ENCODE measurements around the gene TGFBI. TPM values are rescaled to one million over a fixed set of nuclear protein-coding genes. Genes with fewer than 3 reads are reported as not detected.

Gene TGFBI
- total RNA-seq, 2 donors from 2014 or later: 21.0 to 50.3 TPM

DNA sequence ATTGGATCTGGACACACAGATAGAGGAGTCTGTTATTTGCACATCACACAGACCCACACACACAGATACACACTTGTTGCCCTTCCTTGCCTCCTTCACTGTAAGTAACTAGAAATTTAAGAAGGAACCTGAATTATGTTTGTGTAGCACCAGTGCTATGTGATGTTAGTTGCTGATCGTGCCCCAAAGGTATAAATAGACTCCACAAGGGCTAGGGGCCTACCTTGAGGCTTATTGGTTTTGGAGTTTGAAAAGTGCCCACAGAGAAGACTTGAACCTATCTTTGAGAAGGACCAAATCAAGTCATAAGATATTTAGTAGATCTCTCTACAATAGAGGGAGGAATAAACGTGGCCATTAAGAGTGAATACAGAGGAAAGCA lies 8.8 kb upstream of the TGFBI start:
- intact Hi-C loops (cut with DNase I, micrococcal nuclease): no loop called here
- DNase-seq (no peak), ATAC-seq (no peak)

DNA sequence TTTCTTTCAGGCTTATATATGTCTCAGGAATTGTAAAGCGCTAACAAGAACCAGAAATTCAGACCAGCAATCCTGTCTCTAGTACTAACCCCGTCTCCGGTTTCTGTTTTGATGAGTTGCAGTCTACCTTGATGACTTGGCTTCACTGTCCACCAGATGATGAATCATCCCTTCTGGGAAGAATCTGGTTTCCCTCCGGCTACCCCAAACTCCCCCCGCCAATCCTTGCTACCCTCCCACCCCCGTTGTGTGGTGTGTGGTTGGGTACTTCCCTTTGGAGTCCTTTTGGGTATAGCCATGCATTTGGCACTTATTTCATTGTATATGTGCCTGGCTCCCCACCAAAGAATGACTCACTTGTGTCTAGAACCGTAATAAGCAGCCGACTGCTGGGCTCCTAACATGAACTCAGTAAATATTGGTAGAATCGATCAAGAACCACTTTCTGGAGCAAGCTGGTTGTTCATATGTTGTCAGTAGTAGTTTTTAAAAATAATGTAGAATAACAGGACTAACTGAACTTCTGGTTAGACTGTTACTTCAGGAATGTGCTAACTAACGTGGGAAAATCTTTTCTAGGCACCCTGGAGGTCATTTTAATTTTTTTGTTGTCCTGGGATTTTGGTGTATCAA lies 8.3 kb upstream of the TGFBI start:
- DNase-seq (no peak), ATAC-seq (no peak)
- intact Hi-C loops (cut with DNase I, micrococcal nuclease): no loop called here

DNA sequence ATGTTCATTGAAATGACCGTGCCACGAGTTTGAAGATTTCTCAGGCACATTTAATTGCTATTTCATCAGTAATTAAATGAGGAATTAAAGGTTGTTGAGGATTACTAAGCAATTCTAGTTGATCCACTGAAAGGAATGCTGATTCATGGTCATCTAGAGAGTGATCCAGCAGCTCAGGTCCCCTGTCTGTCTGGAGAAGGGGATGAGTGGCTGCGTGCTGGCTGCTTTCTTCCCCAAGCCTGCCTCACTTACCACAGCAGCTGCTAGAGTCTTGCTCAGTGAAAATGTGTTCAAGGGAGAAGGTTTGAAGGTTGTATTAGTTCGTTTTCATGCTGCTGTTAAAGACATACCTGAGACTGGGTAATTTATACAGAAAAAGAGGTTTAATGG lies 7.8 kb upstream of the TGFBI start:
- ATAC-seq (no peak), DNase-seq (no peak)
- intact Hi-C loops (cut with DNase I, micrococcal nuclease): no loop called here

DNA sequence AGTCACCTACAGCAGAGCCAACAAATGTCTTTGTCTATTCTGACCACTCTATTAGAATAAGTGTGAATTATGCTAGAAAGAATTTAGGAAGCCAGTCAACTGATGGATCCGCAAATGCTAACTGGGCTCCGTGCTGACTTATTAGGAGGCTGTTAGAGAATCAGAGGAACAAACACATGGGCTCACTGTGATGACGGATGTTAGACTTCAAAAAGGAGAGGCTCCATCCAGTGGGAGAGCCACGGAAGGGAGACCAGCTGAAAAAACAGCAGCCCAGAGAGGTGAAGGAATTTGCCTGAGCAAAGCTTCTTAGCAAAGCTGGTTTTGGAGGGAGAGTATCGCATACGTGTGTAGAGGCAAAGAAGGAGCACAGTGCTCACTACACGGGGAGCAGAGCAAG lies 5.8 kb upstream of the TGFBI start:
- intact Hi-C loops (cut with DNase I, micrococcal nuclease): no loop called here
- DNase-seq (no peak), ATAC-seq (no peak)

DNA sequence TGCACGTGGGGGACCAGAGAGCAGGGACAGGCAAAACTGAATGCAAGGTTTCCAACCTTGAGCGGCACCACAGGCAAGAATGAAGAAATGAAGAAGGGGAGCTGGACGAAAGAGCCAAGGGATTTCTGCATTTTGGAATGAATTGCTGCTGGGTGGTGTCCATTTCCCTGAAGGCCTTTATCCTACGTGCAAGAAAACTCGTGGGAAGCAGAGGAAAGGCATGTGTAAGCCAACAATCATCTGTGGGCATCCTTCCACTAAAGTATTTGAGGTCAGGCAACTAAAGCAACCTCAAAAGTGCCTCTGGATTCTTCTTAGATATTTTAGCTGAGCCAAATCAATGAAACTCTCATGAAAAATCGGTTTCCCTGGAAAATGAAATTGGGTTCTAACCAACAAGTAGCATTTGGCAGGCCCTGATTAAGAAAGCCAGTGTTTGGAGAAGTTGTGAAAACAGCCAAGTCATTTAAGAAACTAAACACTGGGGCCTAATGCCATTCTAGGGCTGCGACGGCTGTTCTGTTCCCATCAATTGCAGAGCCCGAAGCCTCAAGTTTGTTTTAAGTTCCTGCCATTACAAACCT lies 4.7 kb upstream of the TGFBI start:
- DNase-seq (no peak), ATAC-seq (no peak)
- intact Hi-C loops (cut with DNase I, micrococcal nuclease): no loop called here

DNA sequence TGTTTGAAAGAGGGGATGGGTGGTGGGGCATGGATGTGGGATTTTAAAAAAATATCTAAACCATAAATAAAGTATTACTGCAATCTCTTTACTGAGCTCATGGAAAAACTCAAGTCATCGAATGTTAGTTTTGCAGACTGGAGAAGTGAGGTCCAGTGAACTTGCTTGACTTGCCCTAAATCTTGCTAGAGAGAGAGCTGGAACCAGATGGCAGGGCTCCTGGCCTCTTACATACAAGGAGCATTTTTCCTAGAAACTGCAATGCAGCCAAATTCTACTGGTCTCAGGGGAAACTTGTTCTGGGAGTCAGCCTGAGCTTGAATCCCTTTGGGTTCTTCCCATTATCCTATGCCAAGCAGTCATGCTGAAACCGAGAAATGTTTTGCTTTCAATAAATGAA lies 2.9 kb upstream of the TGFBI start:
- DNase-seq: no peak
- ATAC-seq: no peak
- intact Hi-C loops (cut with DNase I, micrococcal nuclease): no loop called here

DNA sequence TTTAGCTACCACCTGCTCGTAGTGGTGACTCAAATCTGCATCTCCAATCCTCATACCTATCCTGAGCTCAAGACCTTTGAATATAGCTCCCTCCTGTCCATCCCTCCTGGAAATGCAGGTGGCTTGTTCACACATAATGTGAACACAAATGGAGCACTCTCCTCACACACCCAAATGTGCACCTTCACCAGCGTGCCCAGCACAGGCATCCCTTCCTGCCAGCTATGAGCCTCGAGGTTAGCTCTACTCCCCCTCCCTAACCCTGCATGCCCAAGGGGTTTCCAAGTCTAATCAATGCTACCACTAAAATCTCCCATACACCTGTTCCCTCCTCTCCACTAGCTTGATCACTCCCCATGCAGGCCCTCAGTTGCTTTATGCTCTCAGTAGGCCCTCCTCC lies 2.2 kb upstream of the TGFBI start:
- intact Hi-C loops (cut with DNase I, micrococcal nuclease): no loop called here
- no peak for DNase-seq
- no peak for ATAC-seq

DNA sequence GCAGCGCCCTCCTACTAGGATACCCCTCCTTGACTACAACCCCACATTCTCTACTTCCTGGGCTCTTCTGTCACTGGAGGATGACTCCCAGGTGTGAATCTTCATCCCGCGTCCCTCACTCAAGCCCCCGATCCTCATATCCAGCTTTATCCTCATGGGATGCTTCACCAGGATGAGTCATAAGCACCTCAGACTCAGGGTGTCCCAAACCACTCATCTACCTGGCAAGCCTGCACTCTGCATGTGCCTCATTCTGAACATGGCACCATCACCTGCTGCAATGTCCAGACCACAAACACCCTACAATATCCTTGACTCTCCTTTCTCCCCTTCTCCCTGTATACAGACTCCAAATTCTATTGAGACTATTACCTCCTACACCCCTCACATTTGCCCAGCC lies 1.5 kb upstream of the TGFBI start:
- no peak for ATAC-seq
- intact Hi-C loops (cut with DNase I, micrococcal nuclease): no loop called here
- DNase-seq: no peak

DNA sequence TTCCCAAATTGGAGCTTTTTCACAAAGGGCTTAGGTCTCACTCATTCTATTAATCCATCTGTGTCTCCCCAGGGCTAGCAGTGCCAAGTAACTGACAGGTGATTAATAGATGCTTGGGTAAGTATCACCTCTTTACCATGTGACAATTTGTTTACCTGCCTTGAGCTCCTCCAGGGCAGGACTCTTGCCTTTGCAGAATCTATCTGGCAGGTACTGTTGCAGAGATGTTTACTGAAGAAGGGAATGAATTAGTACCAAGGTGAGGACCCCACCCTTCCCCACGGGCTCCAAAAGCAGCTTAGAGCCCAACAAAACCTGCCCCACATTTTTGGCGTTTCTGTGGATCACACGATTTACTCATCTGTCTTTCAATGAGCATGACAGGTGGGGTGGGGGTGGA lies 698 bp upstream of the TGFBI start:
- no peak for DNase-seq
- intact Hi-C loops (cut with DNase I, micrococcal nuclease): no loop called here
- ATAC-seq: no peak

DNA sequence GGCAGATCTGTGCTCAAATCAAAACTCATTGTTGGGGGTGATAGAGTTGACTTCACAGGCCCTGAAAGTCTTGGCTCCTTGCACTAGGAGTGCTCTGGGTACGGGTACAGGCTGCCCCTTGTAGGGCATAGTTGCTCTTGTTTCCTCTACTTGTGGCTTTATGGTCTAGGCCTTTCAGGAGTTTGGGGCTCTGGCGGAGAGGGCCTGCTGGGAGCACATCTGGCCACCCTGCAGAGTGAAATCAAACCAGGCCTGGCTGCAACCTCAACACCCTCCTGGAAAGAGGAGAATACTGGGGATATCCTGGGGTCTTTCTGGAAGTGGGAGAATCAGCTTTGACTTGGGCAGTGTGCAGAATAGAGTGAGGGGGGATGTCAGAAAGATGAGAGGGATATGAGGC lies 1.5 kb downstream of the TGFBI start:
- intact Hi-C loops (cut with DNase I, micrococcal nuclease): no loop called here
- no peak for DNase-seq
- no peak for ATAC-seq

DNA sequence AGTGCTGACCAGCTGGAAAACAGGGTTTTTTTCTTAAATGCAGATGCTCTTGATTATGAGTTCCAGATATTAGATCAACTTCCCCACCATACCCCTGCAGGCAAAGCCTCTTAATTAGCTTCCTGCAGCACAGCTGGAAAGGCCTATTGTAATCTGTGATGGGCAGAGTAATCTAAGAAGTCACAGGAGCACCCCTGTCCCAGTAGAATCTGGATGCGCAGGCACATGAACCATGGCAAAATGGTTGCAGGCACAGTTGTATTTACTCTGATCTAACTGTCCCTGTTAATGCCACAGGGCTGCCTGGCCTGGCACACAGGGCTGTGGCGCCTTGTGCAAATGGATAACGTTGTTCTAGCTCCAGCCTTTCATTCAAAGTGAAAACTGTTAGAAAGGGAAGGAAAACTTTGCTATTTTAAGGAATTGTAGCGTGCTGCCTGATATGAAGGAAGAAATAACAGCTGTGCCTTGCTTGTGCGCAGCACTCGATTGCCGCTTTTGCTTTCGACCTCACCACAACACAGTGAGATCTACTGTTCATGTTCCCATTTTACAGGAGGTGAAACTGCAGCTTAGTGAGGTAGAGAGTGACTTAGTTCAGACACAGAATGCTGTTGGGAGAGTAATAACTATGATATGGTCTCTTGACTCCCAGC lies 2.3 kb downstream of the TGFBI start:
- intact Hi-C loops (cut with DNase I, micrococcal nuclease): no loop called here
- DNase-seq: no peak
- no peak for ATAC-seq

DNA sequence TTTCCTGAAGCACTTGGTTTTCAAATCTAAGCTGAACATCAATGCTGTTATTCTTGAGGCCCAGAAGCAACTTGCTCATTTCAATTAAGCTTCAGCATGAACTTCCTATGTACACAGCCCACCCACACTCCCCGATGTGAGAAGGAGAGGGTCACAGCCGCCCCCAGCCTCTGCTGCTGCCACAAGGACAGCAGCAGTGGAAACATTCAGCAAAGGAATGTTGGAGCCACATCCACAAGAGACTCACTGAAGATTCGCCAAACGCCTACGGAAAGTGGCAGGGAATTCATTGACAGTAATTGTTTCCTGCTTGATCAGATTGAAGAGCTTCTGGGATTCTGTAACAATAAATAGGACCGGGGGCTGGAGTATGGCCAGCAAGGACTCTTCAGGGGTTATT lies 2.9 kb downstream of the TGFBI start:
- intact Hi-C loops (cut with DNase I, micrococcal nuclease): no loop called here
- ATAC-seq: no peak
- no peak for DNase-seq

DNA sequence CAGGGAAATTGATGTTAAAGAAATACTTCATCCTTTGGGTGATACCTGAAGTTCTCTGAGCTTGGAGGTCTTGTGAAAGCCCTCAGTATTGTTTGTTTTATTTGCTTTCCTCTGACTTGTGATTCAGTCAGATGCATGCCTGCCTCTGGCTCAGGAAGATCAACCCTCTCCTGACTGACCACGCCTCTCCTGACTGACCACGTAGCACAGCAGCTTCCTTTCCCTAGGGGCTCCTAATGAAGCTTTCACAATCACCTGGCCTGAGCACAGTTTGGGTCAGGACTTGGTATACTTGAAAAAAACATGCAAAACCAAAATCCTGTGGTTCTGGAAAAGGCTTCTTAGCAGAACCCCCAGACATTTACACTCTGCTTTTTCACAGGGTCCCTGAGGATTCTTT lies 3.8 kb downstream of the TGFBI start:
- intact Hi-C loops (cut with DNase I, micrococcal nuclease): no loop called here
- DNase-seq (no peak), ATAC-seq (no peak)

DNA sequence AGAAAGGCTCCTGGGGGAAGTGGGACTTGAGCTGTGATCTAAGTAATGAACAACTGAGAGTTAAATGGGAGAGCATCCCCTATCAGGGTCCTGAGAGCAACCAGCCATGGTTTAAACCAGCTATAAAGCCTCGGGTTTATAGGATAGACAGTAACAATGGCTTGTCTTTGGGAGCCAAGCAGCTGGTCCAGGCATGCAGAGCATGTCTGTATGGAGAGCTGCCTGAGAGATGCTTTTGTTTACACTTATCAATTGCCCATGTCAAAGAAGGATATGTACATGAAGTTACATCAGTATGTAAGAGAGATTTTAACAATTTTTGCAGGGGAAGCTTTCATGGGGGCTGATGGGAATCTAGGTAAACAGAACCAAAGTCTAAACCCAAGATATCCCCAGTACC lies 4.4 kb downstream of the TGFBI start:
- DNase-seq (no peak), ATAC-seq (no peak)
- intact Hi-C loops (cut with DNase I, micrococcal nuclease): no loop called here

DNA sequence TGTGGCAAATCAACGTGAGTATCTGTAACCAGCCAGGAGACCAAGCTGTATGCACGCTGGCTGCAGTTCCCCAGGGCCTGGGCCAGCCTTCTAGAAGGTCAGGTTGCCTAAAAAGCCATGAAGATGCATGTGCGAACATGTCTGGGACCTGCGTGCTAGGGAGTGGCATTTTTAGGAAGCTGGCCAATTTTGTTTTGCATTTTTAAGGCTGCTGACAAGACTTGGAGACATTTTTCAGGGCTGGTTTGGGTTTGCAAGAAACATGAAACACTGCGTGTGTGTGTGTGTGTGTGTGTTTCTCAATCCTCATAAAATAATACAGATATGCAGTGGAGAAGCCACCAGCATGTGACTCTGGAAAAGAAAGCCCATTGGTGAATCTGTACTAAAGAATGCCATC lies 5.1 kb downstream of the TGFBI start:
- intact Hi-C loops (cut with DNase I, micrococcal nuclease): no loop called here
- ATAC-seq: no peak
- DNase-seq: no peak

DNA sequence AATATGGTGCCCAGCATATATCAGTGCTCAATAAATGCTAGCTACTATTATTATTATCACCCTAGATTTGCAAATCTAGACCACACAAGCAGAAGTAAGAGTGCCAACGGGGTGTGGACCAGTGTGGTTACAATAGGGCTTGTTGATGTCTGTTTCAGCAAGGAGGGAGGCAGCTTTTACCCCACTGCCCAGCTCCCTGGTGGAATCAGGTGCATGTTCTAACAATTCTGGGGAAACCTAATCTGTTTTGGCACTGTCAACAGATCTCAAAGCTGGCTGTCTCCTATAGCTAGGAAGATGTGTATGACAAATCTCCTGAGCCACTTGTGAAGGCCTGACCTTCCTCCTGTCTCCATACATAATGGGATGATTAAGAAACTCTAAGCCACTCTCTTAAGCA lies 5.7 kb downstream of the TGFBI start:
- ATAC-seq (no peak), DNase-seq (no peak)
- intact Hi-C loops (cut with DNase I, micrococcal nuclease): no loop called here

DNA sequence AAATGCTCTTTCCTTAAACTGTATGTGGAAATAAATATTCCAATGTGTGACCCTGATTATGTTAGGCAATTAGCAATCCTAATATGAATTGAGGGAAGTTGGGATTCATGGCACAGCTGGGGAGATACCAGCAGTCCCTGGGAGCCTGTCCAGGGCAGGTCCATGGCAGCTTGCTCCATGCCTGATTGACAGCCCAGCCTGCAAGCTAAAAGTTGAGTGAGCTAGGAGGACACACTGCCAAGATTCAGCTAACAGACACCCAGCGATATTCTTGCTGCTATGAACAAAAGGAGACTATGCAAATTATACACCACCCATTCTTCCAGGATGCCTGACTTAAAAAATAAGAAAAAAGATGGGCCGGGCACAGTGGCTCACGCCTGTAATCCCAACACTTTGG lies 6.2 kb downstream of the TGFBI start:
- ATAC-seq (no peak), DNase-seq (no peak)
- intact Hi-C loops (cut with DNase I, micrococcal nuclease): no loop called here

DNA sequence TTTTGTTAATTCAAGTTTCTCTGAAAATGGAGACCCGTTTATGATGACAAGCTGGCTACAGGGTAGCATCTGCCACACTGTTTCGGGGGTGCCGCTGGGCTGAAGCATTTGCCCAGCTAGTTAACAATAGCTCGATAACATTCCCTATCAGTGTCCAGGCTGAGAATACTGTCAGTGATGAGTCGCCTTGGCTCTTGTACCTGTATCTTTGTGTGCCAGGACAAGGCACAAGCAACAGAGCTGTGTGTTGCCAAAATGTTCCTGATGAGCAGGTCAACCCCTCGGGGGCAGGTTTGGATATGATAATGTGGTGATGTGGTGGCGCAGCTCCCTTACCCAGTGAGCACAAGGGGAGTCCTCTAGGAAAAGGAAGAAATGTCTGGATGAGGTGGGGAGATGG lies 7.0 kb downstream of the TGFBI start:
- DNase-seq: no peak
- ATAC-seq: no peak
- intact Hi-C loops (cut with DNase I, micrococcal nuclease): no loop called here

DNA sequence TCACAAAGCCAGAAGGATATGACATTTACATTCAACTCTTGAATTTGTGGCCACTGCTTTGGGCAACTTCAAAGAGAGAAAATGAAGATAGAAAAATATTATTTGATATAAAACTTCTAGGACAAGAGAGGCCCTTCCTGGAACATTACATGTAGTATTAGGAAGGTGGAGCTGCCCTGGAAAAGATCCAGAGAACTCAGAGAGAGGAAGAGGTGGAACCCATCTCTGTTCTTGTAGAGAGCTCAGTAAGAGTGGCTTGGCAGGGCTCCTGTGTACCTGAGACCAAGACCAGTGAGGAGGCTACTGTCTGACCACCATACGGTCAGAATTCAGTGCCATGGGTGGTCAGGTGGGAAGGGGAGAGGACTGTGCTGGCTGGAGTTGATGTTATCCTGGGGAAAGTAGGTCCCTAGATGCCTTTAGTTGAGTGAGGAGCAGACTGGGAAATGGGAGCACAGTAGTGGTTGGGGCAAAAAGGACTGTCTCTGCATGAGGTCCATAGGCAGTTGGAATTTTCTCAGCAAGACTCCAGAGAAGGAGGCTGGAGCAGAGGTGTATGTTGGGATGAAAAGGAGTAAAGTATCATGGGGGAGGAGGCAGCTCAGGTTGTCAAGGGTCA lies 7.6 kb downstream of the TGFBI start:
- ATAC-seq (peak; percentile 33), DNase-seq (peak in 1 of 2 donors; percentile 23)
- intact Hi-C loops (cut with DNase I, micrococcal nuclease): no loop called here

DNA sequence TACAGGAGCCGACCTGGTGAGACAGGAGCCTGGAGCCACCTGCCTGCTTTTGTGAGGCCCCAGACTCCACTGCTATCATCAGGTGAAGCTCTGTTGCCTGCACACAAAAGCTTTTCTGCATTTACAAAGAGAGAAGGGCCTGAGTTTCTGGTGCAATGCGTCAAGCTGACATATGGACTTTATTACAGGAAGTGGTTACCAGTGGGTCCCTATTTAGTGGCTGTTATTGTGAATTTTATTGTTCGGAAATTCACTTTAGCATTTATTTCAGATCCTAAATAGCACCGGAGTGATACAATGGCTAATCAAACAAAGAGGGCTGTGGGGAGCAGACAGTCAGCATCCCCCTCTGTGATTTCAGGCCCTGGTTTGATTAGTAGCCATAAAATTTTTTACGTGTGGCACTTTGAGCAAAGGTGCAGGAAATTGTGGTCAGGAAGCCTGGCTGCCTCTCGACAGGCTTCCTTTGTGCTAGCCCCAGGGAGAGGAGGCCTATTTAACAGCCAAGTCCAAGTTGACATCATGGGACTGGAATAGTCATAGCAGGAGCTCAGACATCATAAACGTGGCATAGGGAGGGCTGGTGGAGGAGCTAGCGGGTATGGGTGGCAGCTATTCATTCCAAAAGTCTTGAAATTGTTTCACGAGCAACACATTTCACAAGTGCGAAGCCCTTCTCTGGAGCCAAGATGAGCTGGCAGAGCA lies 8.4 kb downstream of the TGFBI start:
- peak; percentile 85 for ATAC-seq
- intact Hi-C loops (cut with DNase I, micrococcal nuclease): no loop called here
- peak in 1 of 2 donors; percentile 62 for DNase-seq
